K562 (cell line): Measurements from ENCODE around the gene BLOC1S3. TPM values are rescaled to one million over a fixed set of nuclear protein-coding genes. Genes with fewer than 3 reads are reported as not detected.
A peak's percentile ranks its signal among the peaks of the same experiment; 100 is the strongest.

Source experiments
- ATAC-seq: fragments of 200-7000 bp; cut with Tn5 transposase; 3 replicates; pipeline ENCODE4 v1.9.1; 2020; ENCODE audit warnings: moderate library complexity
- BruUV-seq: library from RNA; stranded (reverse); fragments of 400-500 nt; replicated peaks from 2 replicates; lab custom pipeline; 2021; lab: Mats Ljungman, UMichigan
- CTCF ChIA-PET: fragments of 300-600 bp; formaldehyde crosslinking; extraction: SDS; loops from one replicate; lab custom pipeline; 2021; ENCODE audit warnings: low intra/inter-chr PET ratio; lab: Yijun Ruan, JAX
- POLR2A ChIA-PET: fragments of 300-600, 350-650 bp; sonication (Branson Sonifier 250); formaldehyde crosslinking; extraction: SDS; loops from one replicate; lab custom pipeline; 2021; ENCODE audit warnings: antibody characterized with exemption, inconsistent platforms; lab: Yijun Ruan, JAX
- DNase-seq, 4 experiments: peaks; one replicate each; pipeline versions ENCODE4 v3.0.0 to v3.0.0-alpha.2; 2011 to 2018; ENCODE audit warnings: low spot score in 3 of 4, mixed read lengths in 3 of 4; ENCODE audit errors: extremely low read depth in 1 of 4
- FAIRE-seq: peaks from 2 replicates; lab custom pipeline; 2011; peaks lifted over from hg19 to GRCh38; lab: Jason Lieb, UNC
- H2AFZ ChIP-seq: 2 replicates; pipeline ENCODE4 v1.6.0; 2011; ENCODE audit warnings: low read depth, low read length, control low read depth, inconsistent platforms
- H3K27ac ChIP-seq: fragments of 200-600 bp; 3 replicates; pipeline ENCODE4 v1.8.0; 2011; ENCODE audit warnings: low read depth, mild to moderate bottlenecking, control low read depth, inconsistent platforms, low read length, moderate library complexity, mixed read lengths; ENCODE audit errors: extremely low read depth
- H3K27me3 ChIP-seq, 2 experiments: fragments of 300-600 bp in 1 of 2; 2 replicates in 1 of 2; 3 replicates in 1 of 2; pipeline versions ENCODE4 v1.6.0 to v1.8.0; 2011; ENCODE audit warnings: inconsistent platforms in 2 of 2, low read length in 2 of 2, mild to moderate bottlenecking in 1 of 2, mixed read lengths in 1 of 2, moderate library complexity in 1 of 2; ENCODE audit not compliant: control insufficient read depth in 2 of 2, insufficient read depth in 2 of 2
- H3K36me3 ChIP-seq: fragments of 300-600 bp; 3 replicates; pipeline ENCODE4 v1.8.0; 2011; ENCODE audit warnings: mild to moderate bottlenecking, low read length, inconsistent platforms; ENCODE audit not compliant: control insufficient read depth, insufficient read depth
- H3K4me1 ChIP-seq, 2 experiments: fragments of 200-600 bp in 1 of 2; replicated peaks in 1 of 2; 2 replicates in 1 of 2; 3 replicates in 1 of 2; pipeline versions ENCODE4 v1.5.1 to v1.8.0; 2011; ENCODE audit warnings: inconsistent platforms in 2 of 2, low read length in 2 of 2, mild to moderate bottlenecking in 1 of 2, mixed read lengths in 1 of 2, moderate library complexity in 1 of 2; ENCODE audit not compliant: control insufficient read depth in 2 of 2, insufficient read depth in 2 of 2
- H3K4me2 ChIP-seq: 2 replicates; pipeline ENCODE4 v1.6.1; 2011; ENCODE audit warnings: low read length, control low read depth, inconsistent platforms, mixed read lengths; ENCODE audit not compliant: insufficient read depth
- H3K4me3 ChIP-seq: fragments of 200-600 bp; sonication (generic), shearing (Covaris generic); 2 replicates; pipeline ENCODE4 v1.5.1; 2016; ENCODE audit warnings: control low read depth, inconsistent platforms
- H3K79me2 ChIP-seq: fragments of 200-600 bp; 3 replicates; pipeline ENCODE4 v1.8.0; 2011; ENCODE audit warnings: low read length, inconsistent platforms; ENCODE audit not compliant: control insufficient read depth, insufficient read depth
- H3K9ac ChIP-seq, 2 experiments: 2 replicates each; pipeline versions ENCODE4 v1.6.0 to v1.6.1; 2011; ENCODE audit warnings: low read depth in 2 of 2, low read length in 2 of 2, control low read depth in 1 of 2, inconsistent platforms in 1 of 2, mild to moderate bottlenecking in 1 of 2, mixed read lengths in 1 of 2; ENCODE audit not compliant: insufficient read depth in 1 of 2
- H3K9me1 ChIP-seq: one replicate; pipeline ENCODE4 v1.6.0; 2011; ENCODE audit warnings: inconsistent platforms, mild to moderate bottlenecking, low read length, moderate library complexity; ENCODE audit not compliant: control insufficient read depth, insufficient read depth
- H3K9me3 ChIP-seq: replicated peaks from 2 replicates; pipeline ENCODE4 v1.5.1; 2011; ENCODE audit warnings: low read depth, low read length, inconsistent platforms; ENCODE audit not compliant: control insufficient read depth, insufficient read depth
- H4K20me1 ChIP-seq: replicated peaks from 2 replicates; pipeline ENCODE4 v1.6.1; 2011; ENCODE audit warnings: low read length, inconsistent platforms, mixed read lengths; ENCODE audit not compliant: control insufficient read depth, insufficient read depth
- CBX1 ChIP-seq: sonication (generic); IDR thresholded peaks from 2 replicates; pipeline ENCODE4 v1.6.1; 2016; ENCODE audit warnings: antibody characterized with exemption, low read depth, mild to moderate bottlenecking
- POLR2AphosphoS2 ChIP-seq: IDR thresholded peaks from 2 replicates; pipeline ENCODE4 v1.6.1; 2012; ENCODE audit warnings: low read length, improper control_type of control experiment
- POLR2G ChIP-seq: fragments of 200-400 bp; formaldehyde crosslinking; IDR thresholded peaks from 2 replicates; pipeline ENCODE4 v1.6.1; 2017; ENCODE audit warnings: low read depth, mild to moderate bottlenecking, antibody characterized with exemption, low read length, moderate library complexity
- WGBS: fragments of 100-300 bp; shearing (Covaris generic); methylation state at CpG from one replicate; pipeline ENCODE4 v1.1.6; 2016; ENCODE audit warnings: low coverage, mixed read lengths; ENCODE audit not compliant: insufficient coverage; ENCODE audit errors: missing lambda C conversion rate; 5-methylcytosine and 5-hydroxymethylcytosine counted together
- in situ Hi-C: fragments of 300-500 bp; cut with MboI; formaldehyde crosslinking; loops from 4 replicates; pipeline ENCODE4 v1.15.0; 2018; ENCODE audit warnings: inconsistent platforms, mixed read lengths
- intact Hi-C: fragments of 100-400 bp; cut with micrococcal nuclease; formaldehyde crosslinking; loops from 2 replicates; pipeline ENCODE4 v1.14.2; 2022
- polyA plus RNA-seq, 8 experiments: library from polyadenylated mRNA; depleted of rRNA in 4 of 8; stranded (reverse) in 5 of 8; unstranded in 3 of 8; fragments of >200 nt; fragmentation: Nextera tagmentation in 2 of 8; fragmentation: Illumina TruSeq in 1 of 8; extraction: Ambion mirVana in 2 of 8; extraction: Trizol in 1 of 8; gene quantifications; 2 replicates each; pipeline versions ENCODE4 v1.2.1 to v1.2.3, GENCODE V29; 2011 to 2014; ENCODE audit warnings: inconsistent platforms in 1 of 8, missing spikeins in 1 of 8
- total RNA-seq, 7 experiments: library from RNA; depleted of rRNA in 6 of 7; stranded (reverse); fragments of >200 nt in 6 of 7; fragmentation: Illumina TruSeq in 2 of 7; extraction: Trizol in 2 of 7; gene quantifications; 2 replicates each; pipeline versions ENCODE4 v1.2.1 to v1.2.3, GENCODE V29; 2011 to 2021; ENCODE audit warnings: low replicate concordance in 1 of 7

The BLOC1S3 gene
- total and polyA plus RNA-seq, 9 of the 15 experiments (the other 6 are each of a cell fraction or from before 2014, with no cell fraction given) = 3.9 to 20.2 (median 10.4) TPM

- CTCF ChIA-PET = no interaction called here
- Histone ChIP-seq H3K79me2 (no peaks in the 10 kb centered on the region), H3K27ac (no peak overlapping the region), H3K4me1 (peaks cover 9 to 71% of the 10 kb centered on the region in 2 experiments), H3K9me3 (no peaks in the 10 kb centered on the region), H3K27me3 (peaks cover 6 to 26% of the 10 kb centered on the region in 2 experiments; a peak in 4 of 5 replicates), H3K4me3 (no peak overlapping the region), H3K9me1 (peaks cover 4% of the 10 kb centered on the region), H2AFZ (no peak overlapping the region), H4K20me1 (peaks cover 23% of the 10 kb centered on the region), H3K4me2 (no peak overlapping the region), H3K9ac (0 out of 4 replicates have a peak overlapping the region, but pooled peaks of 1 of the 2 experiments have one; percentile 28), H3K36me3 (no peaks in the 10 kb centered on the region)
- peak; percentile 69 for TF ChIP-seq POLR2G
- no peak for TF ChIP-seq CBX1
- TF ChIP-seq POLR2AphosphoS2 = no peak
- POLR2A ChIA-PET = interaction anchor here (1.4 kb wide), 1 partner anchor 26 kb away, joined by 3 read pairs; no protein-coding TSS in a partner anchor
- ATAC-seq (no peak), FAIRE-seq (no peak), DNase-seq (no peak)
- in situ Hi-C loops = no loop called here
- intact Hi-C loops = no loop called here
- 20% methylated on average over 27 of the region's 27 CpGs for WGBS
- no TSS peak for BruUV-seq
Measured at GRCh38 chr19:45158503-45159209, 19.9 kb upstream of the BLOC1S3 start.
